Prostate gland (tissue), 2 donors: ENCODE data around the gene SLC38A11.

Experiments used
- POLR2A ChIP-seq: fragments of 450-650 bp; IDR thresholded peaks from one replicate; pipeline ENCODE4 v1.6.1; 2016; ENCODE audit warnings: antibody characterized with exemption, mild to moderate bottlenecking
- POLR2AphosphoS5 ChIP-seq: sonication (generic); formaldehyde crosslinking; IDR thresholded peaks from one replicate; pipeline ENCODE4 v1.6.1; 2017; ENCODE audit warnings: antibody characterized with exemption
- TF ChIP-seq, protein P1 (sequence below), 4 experiments: fragments of 200-600 bp in 2 of 4; fragments of 450-650 bp in 2 of 4; sonication (generic) in 2 of 4; IDR thresholded peaks; 1 replicate in 3 of 4; 2 replicates in 1 of 4; pipeline ENCODE4 v1.5.1; 2016 to 2019; ENCODE audit warnings: antibody characterized with exemption in 4 of 4, mild to moderate bottlenecking in 2 of 4, moderate library complexity in 2 of 4

DNA sequence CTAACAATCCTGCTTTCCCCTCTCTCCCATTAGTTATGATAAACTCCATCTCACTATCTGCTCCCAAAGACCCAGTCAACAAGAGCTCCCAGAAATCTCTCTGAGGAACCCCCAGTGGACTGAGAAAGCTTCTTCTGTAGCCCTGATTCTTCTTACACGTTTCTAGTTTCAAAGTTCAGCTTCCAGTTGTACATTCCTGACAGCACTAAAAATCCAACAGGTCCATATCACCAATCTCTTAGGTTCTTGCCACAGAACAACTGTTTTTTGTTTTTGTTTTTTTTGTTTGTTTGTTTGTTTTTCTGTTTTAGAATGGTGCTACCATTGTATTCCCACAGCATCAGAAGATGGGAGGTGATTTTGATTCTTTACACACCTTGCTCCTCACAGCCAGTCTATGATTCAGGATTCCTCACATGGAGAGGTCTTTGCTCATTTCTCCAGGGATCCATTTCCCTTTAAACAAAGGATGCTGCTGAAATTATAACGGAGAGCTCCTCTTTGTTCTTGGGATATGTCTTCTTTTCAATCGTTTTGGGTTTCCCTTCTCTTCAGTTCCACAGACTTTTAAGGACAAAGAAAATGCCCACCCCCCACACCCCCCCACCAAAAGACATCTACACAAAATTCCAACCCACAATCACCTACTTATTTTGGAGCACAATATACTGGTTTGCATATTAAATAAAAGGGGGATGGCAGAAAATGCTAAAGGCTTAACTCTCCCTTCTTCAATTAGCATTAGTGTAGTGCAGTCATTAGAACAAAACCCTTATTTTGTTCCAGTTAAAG is 57.7 kb downstream of the SLC38A11 start:
- TF ChIP-seq, protein P1, sequence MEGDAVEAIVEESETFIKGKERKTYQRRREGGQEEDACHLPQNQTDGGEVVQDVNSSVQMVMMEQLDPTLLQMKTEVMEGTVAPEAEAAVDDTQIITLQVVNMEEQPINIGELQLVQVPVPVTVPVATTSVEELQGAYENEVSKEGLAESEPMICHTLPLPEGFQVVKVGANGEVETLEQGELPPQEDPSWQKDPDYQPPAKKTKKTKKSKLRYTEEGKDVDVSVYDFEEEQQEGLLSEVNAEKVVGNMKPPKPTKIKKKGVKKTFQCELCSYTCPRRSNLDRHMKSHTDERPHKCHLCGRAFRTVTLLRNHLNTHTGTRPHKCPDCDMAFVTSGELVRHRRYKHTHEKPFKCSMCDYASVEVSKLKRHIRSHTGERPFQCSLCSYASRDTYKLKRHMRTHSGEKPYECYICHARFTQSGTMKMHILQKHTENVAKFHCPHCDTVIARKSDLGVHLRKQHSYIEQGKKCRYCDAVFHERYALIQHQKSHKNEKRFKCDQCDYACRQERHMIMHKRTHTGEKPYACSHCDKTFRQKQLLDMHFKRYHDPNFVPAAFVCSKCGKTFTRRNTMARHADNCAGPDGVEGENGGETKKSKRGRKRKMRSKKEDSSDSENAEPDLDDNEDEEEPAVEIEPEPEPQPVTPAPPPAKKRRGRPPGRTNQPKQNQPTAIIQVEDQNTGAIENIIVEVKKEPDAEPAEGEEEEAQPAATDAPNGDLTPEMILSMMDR (IDR thresholded peaks at IDR 0.05), result no peak
- no peak for TF ChIP-seq POLR2AphosphoS5
- TF ChIP-seq POLR2A, result no peak
